ENCODE data around the gene TWIST2. TPM values are rescaled to one million over a fixed set of nuclear protein-coding genes. Genes with fewer than 3 reads are reported as not detected.

TWIST2 gene
- total and polyA plus RNA-seq, 7 donors: 0.92 to 92.2 (median 53.9) TPM

DNA sequence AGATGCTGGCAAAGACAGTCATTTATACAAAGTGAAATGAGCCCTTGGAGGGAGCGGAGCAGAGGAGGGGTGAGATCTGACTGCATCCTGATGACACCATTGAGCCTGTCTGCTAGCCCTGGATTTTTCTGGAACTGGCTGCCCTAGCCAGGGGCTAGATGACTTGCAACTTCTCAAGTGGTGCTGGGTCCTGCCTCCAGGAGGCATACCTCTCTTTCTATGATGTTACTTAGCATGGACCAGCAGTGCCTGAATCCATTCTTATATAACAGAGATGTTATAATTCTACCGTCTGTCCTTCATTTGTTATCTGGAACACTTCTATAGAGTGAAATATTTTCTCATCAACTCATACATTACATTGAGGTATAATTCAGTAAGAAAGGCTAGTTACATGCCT lies 8.5 kb upstream of the TWIST2 start:
- 76 to 98% methylated on average over 2 of the region's 2 CpGs for WGBS, 2 donors
- H3K4me1 ChIP-seq: peaks cover 0 to 5% (median 0%) of the 10 kb centered on the region in 4 donors
- no peaks in the 10 kb centered on the region for H3K36me3 ChIP-seq
- no peak for DNase-seq
- H3K27me3 ChIP-seq: no peaks in the 10 kb centered on the region
- intact Hi-C loops (cut with DNase I): no loop called here
- no peak overlapping the region for H3K4me3 ChIP-seq
- no peaks in the 10 kb centered on the region for H3K9me3 ChIP-seq
- no peak for TF ChIP-seq POLR2AphosphoS5 (IDR thresholded peaks at IDR 0.05)
- TF ChIP-seq, protein P1, sequence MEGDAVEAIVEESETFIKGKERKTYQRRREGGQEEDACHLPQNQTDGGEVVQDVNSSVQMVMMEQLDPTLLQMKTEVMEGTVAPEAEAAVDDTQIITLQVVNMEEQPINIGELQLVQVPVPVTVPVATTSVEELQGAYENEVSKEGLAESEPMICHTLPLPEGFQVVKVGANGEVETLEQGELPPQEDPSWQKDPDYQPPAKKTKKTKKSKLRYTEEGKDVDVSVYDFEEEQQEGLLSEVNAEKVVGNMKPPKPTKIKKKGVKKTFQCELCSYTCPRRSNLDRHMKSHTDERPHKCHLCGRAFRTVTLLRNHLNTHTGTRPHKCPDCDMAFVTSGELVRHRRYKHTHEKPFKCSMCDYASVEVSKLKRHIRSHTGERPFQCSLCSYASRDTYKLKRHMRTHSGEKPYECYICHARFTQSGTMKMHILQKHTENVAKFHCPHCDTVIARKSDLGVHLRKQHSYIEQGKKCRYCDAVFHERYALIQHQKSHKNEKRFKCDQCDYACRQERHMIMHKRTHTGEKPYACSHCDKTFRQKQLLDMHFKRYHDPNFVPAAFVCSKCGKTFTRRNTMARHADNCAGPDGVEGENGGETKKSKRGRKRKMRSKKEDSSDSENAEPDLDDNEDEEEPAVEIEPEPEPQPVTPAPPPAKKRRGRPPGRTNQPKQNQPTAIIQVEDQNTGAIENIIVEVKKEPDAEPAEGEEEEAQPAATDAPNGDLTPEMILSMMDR (IDR thresholded peaks at IDR 0.05): no peak
- TF ChIP-seq EP300 (IDR thresholded peaks at IDR 0.05): no peak
- TF ChIP-seq POLR2A (IDR thresholded peaks at IDR 0.05): no peak
- H3K27ac ChIP-seq: no peak overlapping the region

DNA sequence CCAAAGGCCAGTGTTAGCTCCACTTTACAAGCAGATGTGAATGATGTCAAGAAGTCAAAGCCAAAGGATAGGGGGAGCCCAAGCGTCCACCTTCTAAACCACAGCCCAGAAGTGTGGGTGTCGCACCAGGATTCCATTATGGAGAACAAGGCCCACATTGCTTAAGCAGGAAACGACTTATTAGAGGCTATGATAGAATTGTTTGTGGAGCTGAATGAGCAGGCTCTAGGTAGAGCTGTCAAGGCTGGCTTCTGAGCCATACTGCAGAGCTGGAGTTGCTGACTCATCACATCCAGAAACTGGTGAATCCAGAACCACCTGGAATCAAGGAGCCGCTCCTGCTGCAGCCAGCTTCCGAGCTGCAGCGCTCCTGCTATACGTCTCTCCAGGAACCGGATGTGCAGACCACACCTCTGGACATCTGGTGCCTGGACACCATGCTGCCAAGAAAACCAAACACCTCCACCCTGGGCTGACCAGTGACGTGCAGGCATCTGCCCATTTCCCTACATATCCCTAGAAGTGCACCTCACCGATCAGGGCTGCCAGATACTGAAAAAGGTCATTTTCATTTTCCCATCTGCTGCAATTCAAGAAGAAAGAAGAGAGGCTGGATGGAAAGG lies 6.2 kb upstream of the TWIST2 start:
- Histone ChIP-seq H3K4me1 (peaks cover 0 to 13% (median 3%) of the 10 kb centered on the region in 4 donors), H3K9me3 (no peaks in the 10 kb centered on the region), H3K4me3 (no peak overlapping the region), H3K27ac (no peak overlapping the region), H3K27me3 (no peaks in the 10 kb centered on the region), H3K36me3 (no peaks in the 10 kb centered on the region)
- no peak for TF ChIP-seq EP300 (IDR thresholded peaks at IDR 0.05)
- TF ChIP-seq POLR2AphosphoS5 (IDR thresholded peaks at IDR 0.05): no peak
- TF ChIP-seq, protein P1 (IDR thresholded peaks at IDR 0.05): no peak
- TF ChIP-seq POLR2A (IDR thresholded peaks at IDR 0.05): no peak
- DNase-seq: no peak
- intact Hi-C loops (cut with DNase I): loop anchor here (10.0 kb wide), 1 partner anchor 117 kb away; no protein-coding TSS in a partner anchor
- 62 to 80% methylated on average over 10 of the region's 10 CpGs for WGBS, 2 donors

GRCh38 chr2:238843476-238843875 lies 4.4 kb upstream of the TWIST2 start:
- Histone ChIP-seq H3K9me3 (no peaks in the 10 kb centered on the region), H3K4me3 (no peak overlapping the region), H3K4me1 (peaks cover 0 to 16% (median 12%) of the 10 kb centered on the region in 4 donors), H3K27ac (no peak overlapping the region), H3K36me3 (no peaks in the 10 kb centered on the region), H3K27me3 (peaks cover 0 to 4% (median 0%) of the 10 kb centered on the region in 3 donors)
- intact Hi-C loops (cut with DNase I): loop anchor here (10.0 kb wide), 1 partner anchor 119 kb away; no protein-coding TSS in a partner anchor
- 46 to 57% methylated on average over 3 of the region's 3 CpGs for WGBS, 2 donors
- no peak for DNase-seq
- TF ChIP-seq, protein P1 (IDR thresholded peaks at IDR 0.05): no peak
- no peak for TF ChIP-seq EP300 (IDR thresholded peaks at IDR 0.05)
- no peak for TF ChIP-seq POLR2AphosphoS5 (IDR thresholded peaks at IDR 0.05)
- TF ChIP-seq POLR2A (IDR thresholded peaks at IDR 0.05): no peak

- H3K27me3 ChIP-seq: peaks cover 0 to 4% (median 3%) of the 10 kb centered on the region in 3 donors
- H3K9me3 ChIP-seq: no peaks in the 10 kb centered on the region
- WGBS, 2 donors: 60% methylated on average over 21 of the region's 21 CpGs
- no peaks in the 10 kb centered on the region for H3K36me3 ChIP-seq
- H3K27ac ChIP-seq: peak overlapping the region; percentile 90 to 97 (median 94)
- H3K4me1 ChIP-seq: peaks cover 0 to 20% (median 12%) of the 10 kb centered on the region in 4 donors
- TF ChIP-seq, protein P1 (IDR thresholded peaks at IDR 0.05): no peak
- no peak for TF ChIP-seq POLR2A (IDR thresholded peaks at IDR 0.05)
- TF ChIP-seq POLR2AphosphoS5 (IDR thresholded peaks at IDR 0.05): no peak
- no peak for TF ChIP-seq EP300 (IDR thresholded peaks at IDR 0.05)
- DNase-seq: no peak
- H3K4me3 ChIP-seq: peak overlapping the region; percentile 69 to 88 (median 87)
- intact Hi-C loops (cut with DNase I): loop anchor here (5.0 to 10.0 kb wide), 2 partner anchors 102 to 121 kb away; no protein-coding TSS in a partner anchor
Observed at GRCh38 chr2:238845583-238846377, 2.1 kb upstream of the TWIST2 start.
